ENCODE data around the gene CLDN6.

GRCh38 chr16:3014971-3015370 lies 3.0 kb downstream of the CLDN6 start:
- TF ChIP-seq CTCF (IDR thresholded peaks at IDR 0.05): no peak
- TF ChIP-seq EP300 (IDR thresholded peaks at IDR 0.05): no peak

Measured in ovary (tissue), 3 donors.